C4-2B (cell line): ENCODE data around the gene TAF1A.

Source experiments
- H3K27ac ChIP-seq: fragments of 450-650 bp; 2 replicates; pipeline ENCODE4 v1.5.1; 2017
- CTCF ChIP-seq: fragments of 450-650 bp; conservative IDR thresholded peaks from 2 replicates; pipeline ENCODE4 v1.5.1; 2017; ENCODE audit warnings: mild to moderate bottlenecking
- ZFX ChIP-seq: fragments of 450-650 bp; IDR thresholded peaks from 2 replicates; pipeline ENCODE4 v1.6.1; 2017

The TAF1A gene

GRCh38 chr1:222570837-222571236 is 18.9 kb downstream of the TAF1A start:
- no peak overlapping the region for H3K27ac ChIP-seq
- TF ChIP-seq CTCF = no peak
- no peak for TF ChIP-seq ZFX

GRCh38 chr1:222561656-222562055 is 28.1 kb downstream of the TAF1A start:
- H3K27ac ChIP-seq = no peak overlapping the region
- TF ChIP-seq ZFX = no peak
- TF ChIP-seq CTCF = no peak

- TF ChIP-seq CTCF (no peak), ZFX (no peak)
- no peak overlapping the region for H3K27ac ChIP-seq
These were observed 32.2 kb downstream of the TAF1A start for GRCh38 chr1:222557574-222557973.

GRCh38 chr1:222557148-222557547 is 32.6 kb downstream of the TAF1A start:
- H3K27ac ChIP-seq = no peak overlapping the region
- TF ChIP-seq ZFX = no peak
- no peak for TF ChIP-seq CTCF

- no peak overlapping the region for H3K27ac ChIP-seq
- TF ChIP-seq CTCF (no peak), ZFX (no peak)
These were observed 33.6 kb downstream of the TAF1A start for GRCh38 chr1:222555992-222556615.

GRCh38 chr1:222554177-222554576 is 35.6 kb downstream of the TAF1A start:
- no peak for TF ChIP-seq ZFX
- TF ChIP-seq CTCF = no peak
- no peak overlapping the region for H3K27ac ChIP-seq

GRCh38 chr1:222552882-222553281 is 36.9 kb downstream of the TAF1A start:
- TF ChIP-seq CTCF (no peak), ZFX (no peak)

More at GRCh38 chr1:222552882-222553281, 36.9 kb downstream of the TAF1A start:
- no peak overlapping the region for H3K27ac ChIP-seq
